GM19043 (cell line): Measurements from ENCODE around the gene TMEM54.

Experiments used
- ATAC-seq: cut with Tn5 transposase; IDR thresholded peaks from one replicate; pipeline ENCODE4 v1.9.1; 2021; ENCODE audit warnings: low read depth; ENCODE audit not compliant: unreplicated experiment

The TMEM54 gene

GRCh38 chr1:32895325-32896215 is 5.6 kb downstream of the TMEM54 start:
- no peak for ATAC-seq

- no peak for ATAC-seq
Measured at GRCh38 chr1:32894681-32895080, 6.5 kb downstream of the TMEM54 start.

GRCh38 chr1:32894019-32894600 is 7.1 kb downstream of the TMEM54 start:
- no peak for ATAC-seq

- ATAC-seq, result no peak
Measured at GRCh38 chr1:32893198-32894018, 7.8 kb downstream of the TMEM54 start.

- no peak for ATAC-seq
Measured at GRCh38 chr1:32892368-32893197, 8.6 kb downstream of the TMEM54 start.

GRCh38 chr1:32891630-32892029 is 9.6 kb downstream of the TMEM54 start:
- ATAC-seq, result no peak

- no peak for ATAC-seq
Measured at GRCh38 chr1:32891241-32891570, 10.0 kb downstream of the TMEM54 start.

GRCh38 chr1:32890516-32891240 is 10.5 kb downstream of the TMEM54 start:
- ATAC-seq, result no peak

GRCh38 chr1:32889731-32890278 is 11.4 kb downstream of the TMEM54 start:
- ATAC-seq, result no peak

GRCh38 chr1:32888677-32889420 is 12.3 kb downstream of the TMEM54 start:
- no peak for ATAC-seq

- no peak for ATAC-seq
Measured at GRCh38 chr1:32888134-32888533, 13.1 kb downstream of the TMEM54 start.

- ATAC-seq, result no peak
Measured at GRCh38 chr1:32887623-32888022, 13.6 kb downstream of the TMEM54 start.

- no peak for ATAC-seq
Measured at GRCh38 chr1:32886828-32887414, 14.3 kb downstream of the TMEM54 start.

GRCh38 chr1:32886004-32886827 is 15.0 kb downstream of the TMEM54 start, which contains the start of gene HPCA:
HPCA (plus strand) TSS chr1:32886491; CDS start chr1:32888899, 2,408 bp downstream.
- ATAC-seq, result no peak

GRCh38 chr1:32885676-32886003 is 15.5 kb downstream of the TMEM54 start:
- ATAC-seq, result no peak

GRCh38 chr1:32884726-32885125 is 16.5 kb downstream of the TMEM54 start:
- ATAC-seq, result no peak

GRCh38 chr1:32884032-32884372 is 17.2 kb downstream of the TMEM54 start:
- ATAC-seq, result no peak
